HL-60/S4 (cell line): ENCODE results near the gene KCNC4.

Experiments
- in situ Hi-C: fragments of 300-500 bp; cut with MboI; formaldehyde crosslinking; loops from 2 replicates; pipeline ENCODE4 v1.14.3; 2022; ENCODE audit warnings: low sequenced_read_pairs

Gene KCNC4

DNA sequence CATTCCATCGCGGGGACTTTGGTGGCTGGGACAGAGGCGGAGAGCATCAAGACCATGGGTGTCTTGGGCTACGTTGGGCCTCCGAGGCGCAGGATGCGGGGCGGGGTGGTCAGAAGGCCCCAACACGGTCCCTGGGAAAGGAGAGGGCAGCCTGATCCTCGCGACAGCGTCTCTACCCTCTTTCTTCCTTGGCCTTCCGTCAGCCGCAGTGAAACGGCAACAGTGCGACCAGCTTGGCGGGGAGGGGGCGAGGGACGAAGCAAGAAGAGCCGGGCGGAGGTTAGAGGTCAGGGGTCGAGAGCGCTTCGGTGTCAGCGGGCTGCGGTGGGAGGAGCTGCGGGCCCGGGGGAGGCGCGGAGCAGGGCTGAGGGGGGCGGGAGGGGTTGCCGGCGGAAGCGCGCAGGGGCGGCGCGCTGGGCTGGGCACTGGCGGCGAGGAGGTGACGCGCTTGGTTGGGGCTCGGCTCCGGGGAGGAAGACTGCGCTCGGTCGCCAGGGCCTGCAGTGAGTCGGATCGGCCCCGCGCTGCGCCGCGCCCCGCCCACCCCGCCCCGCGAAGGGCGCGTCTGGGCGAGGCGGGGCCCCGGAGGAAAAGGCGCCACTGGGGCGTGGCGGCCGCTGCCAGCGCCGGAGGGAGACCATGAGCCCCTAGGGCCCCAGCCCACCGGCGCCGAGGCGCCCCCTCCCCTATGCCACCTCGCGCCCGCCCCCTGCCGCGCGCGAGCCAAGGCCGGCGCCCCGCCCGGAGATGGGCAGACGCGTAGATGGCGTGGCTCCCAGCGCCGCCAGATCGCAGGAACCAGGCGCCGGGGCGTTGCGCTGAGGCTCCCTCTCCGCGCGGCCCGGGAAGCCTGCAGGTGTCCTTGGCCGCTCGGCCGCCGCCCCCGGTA lies at the start of gene KCNC4:
Gene KCNC4 (plus strand): TSS at position 600 of the 889 bp plus-strand sequence. CDS start 1,186 bp downstream, outside the sequence.
- in situ Hi-C loops = loop anchor here (5.0 to 10.0 kb wide), 2 partner anchors 97 to 245 kb away; partner anchors contain the start of gene PROK1

DNA sequence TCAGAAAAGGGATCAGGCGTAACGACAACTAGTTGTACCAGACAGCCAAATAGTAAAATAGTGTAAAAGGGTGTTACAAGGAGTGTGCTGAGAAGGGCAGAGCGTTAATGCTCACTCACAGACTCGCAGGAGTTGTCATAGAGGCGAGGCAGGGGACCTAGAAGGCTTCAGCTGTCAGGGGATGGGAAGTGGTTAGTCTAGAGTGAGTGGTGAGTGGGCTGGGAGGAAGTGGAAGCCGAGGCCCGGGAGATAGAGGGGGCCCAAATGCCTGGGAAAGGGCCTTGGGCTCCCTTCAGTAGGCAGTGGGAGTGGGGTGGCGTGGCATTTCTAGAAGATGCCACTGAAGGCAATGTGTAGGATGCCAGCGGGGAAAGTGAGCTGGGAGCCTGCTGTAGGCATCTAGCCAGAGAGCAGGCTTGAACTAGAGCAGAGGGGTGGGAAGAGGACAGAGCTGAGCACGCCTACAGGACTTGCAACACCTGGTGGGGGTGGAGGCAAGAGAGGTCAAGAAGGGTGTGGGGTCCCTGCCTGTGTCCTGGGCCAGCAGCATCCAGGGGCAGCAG lies 49.5 kb upstream of the KCNC4 start:
- in situ Hi-C loops = no loop called here

DNA sequence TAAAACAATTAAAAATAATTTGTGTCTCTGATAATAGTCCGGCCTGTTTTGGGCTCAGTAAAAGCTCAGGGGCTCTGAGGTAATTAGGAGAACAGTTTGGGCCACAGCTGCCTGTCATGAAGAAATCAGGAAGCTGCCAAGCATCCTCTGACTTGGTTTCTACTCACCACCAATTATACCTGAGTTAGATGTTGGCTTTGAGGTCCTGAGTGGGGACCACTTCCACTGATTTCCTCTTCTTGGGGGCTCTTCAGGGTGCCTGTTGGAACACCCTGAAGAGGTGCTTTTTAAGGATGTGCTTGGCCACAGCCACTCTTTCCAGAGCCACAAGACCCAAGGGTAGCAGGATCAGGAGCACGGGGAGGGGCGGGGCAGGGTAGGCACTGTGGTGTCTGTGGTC lies 48.9 kb upstream of the KCNC4 start:
- in situ Hi-C loops = no loop called here

DNA sequence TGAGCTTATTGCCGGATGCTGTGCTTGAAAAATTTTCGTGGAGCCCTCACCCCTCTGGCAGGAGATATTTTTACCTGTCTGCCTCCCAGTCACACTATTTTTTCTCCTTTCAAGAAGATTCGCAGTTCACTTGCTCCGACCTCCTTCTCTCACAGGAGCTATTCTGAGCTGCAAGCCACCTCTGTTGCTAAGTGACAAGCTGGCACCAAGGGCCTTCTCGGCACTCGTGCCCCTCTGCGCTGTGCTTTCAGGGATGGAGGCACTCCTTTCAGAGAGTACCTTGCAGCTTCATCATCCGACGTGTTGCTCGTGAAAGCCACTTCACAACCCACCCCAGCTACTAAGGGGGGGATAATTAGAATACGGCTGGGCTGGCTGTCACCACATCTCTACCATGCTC lies 48.3 kb upstream of the KCNC4 start:
- in situ Hi-C loops = no loop called here

DNA sequence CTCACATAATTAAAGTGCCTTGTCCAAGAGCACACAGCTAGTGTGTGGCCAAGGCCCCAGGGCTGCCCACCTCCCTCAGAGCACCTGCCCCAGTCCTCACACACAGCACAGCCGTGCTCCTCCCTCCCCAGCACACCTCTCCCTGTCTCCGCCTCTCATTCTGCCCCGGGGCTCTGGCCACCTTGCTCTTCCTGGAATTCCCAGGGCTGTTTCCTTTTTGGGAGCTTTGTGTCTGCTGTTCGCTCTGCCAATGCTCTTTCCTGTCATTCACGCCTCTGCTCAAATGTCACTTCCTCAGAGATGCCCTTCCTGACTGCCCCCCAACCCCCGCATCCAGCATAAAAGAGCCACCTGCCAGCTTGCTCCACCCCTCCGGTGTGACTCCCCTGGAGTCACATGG lies 46.5 kb upstream of the KCNC4 start:
- in situ Hi-C loops = no loop called here

DNA sequence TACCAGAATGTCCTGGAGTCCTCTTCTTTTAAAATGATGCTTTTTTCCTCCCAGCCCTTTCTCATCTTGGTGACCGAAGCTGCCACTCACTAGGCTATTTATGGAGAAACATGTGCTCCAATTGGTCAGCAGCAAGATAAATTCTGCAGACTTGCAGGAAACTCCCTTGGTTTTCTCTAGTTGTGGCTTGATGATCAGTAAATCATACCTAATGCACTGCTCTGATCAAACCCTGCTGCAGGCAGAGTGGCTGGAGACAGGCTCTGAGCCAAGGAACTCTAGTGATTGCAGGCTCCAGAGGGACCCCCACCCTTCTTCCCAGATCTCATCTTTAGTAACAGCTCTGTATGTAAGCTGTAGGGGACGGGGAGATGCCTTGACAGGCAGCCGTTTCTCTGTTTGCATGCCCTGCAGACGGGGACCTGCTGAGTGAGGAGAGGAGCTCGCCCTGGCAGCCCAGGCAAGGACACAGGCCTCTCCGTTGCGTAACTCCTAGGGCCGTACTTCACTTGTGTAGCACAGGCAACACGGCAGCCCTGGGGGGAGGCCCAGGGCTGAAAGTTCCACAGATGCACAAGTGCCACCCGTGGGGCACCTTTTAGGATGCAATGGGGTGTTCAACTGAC lies 45.3 kb upstream of the KCNC4 start:
- in situ Hi-C loops = no loop called here

DNA sequence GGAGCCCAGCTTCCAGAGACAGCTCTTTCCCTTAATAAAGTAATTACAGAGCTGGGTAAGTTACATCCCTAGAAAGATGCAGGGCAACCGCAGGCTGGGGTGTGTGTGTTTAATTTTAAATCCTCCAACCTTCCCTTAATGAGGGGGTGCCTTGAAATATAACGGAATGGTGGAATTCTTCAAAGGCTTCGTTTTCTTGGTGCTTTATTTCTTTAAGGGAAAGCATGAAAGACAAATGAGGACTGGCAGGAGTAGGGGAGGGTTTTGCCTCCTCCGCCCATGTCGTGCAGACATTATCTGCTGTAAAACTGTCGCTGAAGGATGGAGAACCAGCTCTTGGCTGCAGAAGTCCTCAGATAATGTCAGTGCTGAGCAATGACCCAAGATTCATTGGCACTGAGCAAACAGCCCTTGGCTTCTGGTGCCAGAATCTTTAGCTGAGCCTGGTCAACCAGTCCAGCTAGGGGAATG lies 44.3 kb upstream of the KCNC4 start:
- in situ Hi-C loops = no loop called here

DNA sequence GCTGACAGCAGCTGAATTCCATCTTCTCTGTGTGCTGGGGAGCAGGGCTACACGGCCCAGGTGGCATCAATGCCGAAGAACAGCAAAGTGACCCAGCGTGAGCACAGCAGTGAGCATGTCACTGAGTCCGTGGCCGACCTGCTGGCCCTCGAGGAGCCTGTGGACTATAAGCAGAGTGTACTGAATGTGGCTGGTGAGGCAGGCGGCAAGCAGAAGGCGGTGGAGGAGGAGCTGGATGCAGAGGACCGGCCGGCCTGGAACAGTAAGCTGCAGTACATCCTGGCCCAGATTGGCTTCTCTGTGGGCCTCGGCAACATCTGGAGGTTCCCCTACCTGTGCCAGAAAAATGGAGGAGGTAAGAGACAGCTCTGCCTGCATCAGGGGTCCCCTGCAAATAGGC lies 43.3 kb upstream of the KCNC4 start:
- in situ Hi-C loops = no loop called here

DNA sequence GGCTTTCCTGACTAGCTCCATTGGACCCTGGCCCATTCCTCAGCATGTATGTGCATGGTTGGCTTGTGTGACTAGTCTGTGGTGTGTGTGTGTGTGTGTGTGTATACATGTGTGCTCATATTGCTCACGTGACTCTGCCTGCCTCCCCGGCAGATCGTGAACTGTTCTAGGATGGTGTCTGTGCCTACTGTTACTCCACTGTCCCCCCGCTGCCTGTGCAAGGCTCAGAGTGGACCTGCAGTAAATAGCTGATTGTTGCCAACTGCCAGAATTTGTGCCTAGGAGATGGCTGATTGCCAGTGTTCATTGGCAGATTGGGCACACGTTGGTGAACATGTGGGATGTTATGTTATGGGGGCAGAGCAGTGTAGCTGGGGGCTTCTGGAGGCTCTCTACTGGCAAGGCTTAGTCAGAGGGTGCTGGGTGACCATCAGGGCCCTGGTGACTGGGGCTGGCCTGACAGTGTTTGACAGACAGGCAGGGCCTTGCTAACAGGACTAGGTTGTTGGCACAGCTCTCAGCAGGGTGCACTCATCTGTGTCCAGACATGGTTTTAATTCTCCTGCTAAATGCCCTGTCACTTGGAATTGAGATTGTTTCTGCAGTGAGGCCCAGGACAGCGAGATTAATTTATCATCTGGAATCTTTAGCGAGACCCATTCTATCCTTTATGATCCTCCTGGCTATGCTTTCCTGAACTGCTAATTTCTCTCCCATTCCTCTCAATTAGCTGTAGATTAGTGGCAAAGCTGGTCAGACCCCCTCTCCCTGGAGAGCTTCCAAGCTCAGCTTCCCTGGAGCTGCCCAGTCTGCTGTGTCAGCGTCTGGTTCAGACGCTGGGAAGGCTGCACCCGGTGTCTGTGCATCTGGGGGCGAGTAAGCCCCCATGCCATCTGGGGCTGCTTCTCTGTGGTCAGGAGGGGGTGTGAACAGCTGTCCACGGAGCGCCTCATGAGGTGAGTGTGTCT lies 39.1 kb upstream of the KCNC4 start:
- in situ Hi-C loops = no loop called here

DNA sequence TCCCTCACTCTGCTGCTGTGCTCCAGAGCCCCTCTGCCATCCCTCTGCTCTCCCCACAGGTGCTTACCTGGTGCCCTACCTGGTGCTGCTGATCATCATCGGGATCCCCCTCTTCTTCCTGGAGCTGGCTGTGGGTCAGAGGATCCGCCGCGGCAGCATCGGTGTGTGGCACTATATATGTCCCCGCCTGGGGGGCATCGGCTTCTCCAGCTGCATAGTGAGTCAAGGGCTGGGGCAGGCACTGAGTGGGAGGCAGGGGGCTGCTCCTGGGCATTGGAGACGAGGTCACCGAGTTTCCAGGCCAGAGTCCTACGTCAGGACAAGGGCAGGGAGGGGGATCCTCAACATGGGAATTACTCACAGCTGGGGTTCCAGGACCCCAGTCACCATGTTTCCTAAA lies 38.1 kb upstream of the KCNC4 start:
- in situ Hi-C loops = no loop called here

DNA sequence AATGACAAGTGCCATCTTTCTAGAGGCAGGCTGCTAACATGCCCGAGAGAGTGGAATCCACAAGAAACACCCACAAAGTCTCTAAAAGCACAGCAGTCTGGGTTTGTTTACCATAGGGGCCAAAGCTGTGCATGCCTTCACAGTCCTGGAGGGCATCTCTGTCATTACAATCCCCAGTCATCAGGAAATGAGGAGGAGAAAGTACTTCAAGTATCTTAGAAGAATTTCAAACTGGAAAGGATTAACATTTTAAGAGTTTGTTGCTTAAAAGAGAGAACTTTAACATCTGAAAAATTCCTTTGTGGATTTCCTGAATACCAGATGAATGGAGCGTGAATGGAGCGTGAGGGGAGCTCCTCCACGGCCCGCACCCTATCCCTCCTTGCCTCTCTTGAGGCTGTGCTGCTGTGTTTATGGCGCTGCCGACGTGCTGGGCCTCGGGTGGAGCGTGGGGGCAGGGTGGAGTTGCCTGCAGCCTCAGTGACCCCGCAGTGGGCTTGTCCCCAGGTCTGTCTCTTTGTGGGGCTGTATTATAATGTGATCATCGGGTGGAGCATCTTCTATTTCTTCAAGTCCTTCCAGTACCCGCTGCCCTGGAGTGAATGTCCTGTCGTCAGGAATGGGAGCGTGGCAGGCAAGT lies 36.5 kb upstream of the KCNC4 start:
- in situ Hi-C loops = no loop called here

DNA sequence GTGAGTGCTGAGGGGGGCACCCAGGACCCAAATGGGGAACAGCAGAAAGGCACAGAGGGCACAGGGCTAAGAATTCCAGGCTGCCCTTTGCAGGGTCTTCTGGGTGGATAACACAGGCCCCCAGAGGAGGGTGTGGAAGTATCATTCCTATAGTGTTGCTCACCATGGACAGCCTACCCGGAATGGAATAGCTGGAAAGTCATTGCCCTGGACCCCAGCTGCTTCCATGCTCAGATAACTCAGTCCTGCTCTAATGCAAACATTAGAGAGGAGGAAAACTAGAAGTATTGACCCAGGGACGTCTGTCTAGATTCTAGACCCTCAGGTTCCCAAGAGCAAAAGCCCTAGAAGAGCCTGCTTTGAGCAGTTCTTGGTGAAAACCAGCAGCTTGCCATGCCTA lies 35.2 kb upstream of the KCNC4 start:
- in situ Hi-C loops = no loop called here

DNA sequence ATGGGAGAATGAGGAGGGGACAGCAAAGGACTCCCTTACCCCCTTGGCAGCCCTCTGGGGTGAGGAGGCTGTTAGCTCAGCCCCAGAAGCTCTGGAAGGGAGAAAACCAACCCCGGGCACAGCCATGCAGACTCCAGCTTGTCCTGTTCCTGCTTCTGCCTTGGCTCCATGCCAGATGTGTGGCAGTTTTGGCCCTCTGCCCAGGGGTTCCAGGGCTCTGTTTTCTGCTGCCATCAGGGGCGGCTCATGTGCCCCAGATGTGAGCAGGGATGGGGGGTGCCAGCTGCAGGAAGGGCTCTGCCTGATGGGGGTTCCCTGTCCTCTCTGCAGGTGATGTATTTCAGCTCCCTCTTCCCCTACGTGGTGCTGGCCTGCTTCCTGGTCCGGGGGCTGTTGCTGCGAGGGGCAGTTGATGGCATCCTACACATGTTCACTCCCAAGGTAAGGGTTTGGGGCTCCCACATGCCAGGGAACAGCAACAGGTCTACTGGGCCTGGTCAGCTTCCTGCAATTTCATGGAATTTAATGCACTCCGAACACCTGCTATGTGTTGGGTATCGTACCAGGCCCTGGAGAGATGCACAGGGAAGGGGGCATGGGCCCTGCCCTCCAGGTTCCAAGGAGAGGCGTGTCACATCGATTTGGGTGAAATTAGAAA lies 33.7 kb upstream of the KCNC4 start:
- in situ Hi-C loops = no loop called here

DNA sequence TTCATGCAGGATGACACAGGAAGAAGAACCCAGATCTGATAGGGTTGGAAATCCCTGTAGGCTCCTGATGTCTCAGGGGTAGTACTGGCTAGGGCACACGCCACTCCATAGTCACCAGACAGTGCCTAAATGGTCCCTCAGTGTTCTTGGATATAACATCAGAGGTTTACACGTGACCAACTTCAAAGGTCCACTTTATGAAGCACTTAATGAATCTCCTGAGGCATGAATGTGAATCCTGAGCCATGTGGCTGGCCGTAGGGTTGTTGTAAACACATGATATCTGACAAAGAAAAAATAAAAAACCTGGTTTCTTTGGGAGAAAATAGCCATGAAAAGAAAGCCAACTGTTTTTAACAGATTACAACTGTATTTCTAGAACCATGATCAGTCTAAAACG lies 32.3 kb upstream of the KCNC4 start:
- in situ Hi-C loops = no loop called here

DNA sequence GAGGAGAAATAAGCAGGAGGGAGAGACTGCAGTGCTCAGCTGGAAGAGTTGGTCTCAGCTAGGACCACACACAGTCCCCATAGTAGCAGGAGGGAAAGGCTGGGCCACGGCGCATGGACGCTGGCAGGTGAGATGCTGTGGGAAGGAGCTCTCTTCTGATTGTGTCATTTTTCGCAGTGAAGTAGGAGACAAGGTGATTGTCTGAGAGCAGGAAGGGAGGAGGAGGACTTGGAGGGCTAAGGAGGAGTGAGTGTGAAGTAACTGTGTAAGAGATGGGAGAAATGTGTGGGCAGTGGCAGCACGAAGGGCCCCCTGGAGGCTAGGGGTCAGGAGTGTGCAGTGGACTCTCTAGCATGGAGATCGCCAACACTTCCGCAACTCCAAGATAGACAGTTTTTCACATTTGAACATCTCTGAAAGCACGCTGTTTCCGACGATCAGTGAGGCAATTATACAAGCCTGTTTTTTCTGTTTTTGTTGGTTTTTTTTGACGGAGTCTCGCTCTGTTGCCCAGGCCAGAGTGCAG lies 26.4 kb upstream of the KCNC4 start:
- in situ Hi-C loops = no loop called here

DNA sequence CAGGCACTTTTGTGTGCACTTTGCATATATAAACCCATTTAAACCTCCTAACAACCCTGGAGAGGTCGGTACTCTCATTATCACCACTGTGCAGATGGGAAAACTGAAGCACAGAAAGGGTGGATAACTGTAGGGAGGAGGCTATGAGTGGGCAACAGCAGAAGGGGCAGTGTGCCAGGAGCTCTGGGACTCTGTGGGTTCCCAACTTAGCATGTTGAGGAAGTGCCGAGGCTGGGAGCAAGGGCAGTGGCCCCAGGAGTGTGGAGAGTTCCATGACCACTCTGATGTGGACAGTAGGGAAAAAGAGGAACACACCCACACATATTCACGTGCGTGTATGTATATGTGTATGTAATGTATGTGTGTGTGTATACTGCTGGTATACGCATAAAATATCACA lies 25.7 kb upstream of the KCNC4 start:
- in situ Hi-C loops = no loop called here

DNA sequence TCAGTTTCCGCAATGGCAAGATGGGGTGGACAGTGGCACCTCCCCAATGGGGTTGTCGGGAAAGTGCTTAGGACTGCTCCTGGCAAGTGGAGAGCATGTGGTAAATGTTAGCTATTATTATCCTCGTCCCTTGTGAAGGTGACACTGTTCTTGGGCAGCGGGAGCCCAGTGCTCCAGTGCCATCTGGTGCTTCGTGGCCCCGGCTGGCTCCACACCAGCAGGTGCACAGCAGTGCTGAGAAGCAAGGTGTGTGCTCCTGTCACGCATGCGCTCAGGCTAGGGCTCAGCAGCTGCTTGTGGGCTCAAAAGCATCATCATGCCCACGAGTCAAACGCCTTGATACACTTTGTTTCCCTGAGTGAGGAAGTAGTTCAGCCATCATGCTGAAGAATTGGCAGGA lies 24.9 kb upstream of the KCNC4 start:
- in situ Hi-C loops = no loop called here

DNA sequence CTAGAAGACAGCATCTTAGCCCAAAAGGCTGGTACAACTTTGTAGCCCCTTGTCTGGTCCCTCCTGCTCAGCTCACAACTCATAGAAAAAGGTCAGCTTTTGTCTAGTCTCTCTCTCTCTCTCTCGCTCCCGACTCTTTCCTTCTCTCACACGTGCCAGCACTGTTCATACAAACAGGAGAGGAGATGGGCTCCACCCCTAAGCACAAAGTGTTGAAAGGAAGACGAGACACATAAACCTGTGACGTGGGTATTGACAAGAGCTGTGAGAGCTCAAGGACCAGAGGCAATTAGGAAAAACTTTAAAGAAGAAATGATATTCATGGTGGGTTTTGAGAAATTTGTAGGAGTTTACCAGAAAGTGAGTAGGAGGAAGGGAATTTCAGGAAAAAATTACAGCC lies 23.6 kb upstream of the KCNC4 start:
- in situ Hi-C loops = no loop called here

DNA sequence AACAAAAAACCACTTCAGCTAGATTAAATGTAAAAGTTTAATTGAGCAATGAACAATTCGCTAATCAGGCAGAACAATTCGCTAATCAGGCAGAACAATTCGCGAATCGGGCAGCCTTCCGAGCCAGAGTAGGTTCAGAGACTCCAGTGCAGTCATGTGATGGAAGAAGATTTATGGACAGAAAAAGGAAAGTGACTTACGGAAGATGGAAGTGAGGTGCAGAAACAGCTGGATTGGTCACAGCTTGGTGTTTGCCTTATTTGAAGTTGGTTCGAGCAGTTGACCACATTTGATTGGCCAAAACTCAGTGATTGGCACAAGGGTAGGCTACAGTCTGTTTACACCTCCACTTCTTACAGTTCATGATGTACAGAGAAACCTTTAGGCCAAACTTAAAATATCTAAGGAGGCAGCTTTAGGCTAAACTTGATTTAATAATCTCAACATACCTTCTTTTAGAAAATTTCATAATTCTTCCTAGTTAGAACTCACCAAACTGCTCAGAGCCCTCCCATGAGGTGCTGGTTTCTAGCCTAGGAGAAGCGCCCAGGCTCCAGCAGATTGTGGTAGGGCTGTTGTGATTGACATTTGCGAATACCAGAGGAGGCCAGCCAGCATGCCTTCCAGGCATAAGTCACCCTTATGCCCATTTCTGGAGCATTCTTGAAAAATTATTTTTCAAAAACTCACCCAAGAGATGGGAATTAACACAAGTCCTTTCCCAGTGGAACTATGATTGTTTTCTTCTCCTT lies 22.8 kb upstream of the KCNC4 start:
- in situ Hi-C loops = no loop called here
